ENCODE results near the gene NUDT12.

NUDT12 gene

DNA sequence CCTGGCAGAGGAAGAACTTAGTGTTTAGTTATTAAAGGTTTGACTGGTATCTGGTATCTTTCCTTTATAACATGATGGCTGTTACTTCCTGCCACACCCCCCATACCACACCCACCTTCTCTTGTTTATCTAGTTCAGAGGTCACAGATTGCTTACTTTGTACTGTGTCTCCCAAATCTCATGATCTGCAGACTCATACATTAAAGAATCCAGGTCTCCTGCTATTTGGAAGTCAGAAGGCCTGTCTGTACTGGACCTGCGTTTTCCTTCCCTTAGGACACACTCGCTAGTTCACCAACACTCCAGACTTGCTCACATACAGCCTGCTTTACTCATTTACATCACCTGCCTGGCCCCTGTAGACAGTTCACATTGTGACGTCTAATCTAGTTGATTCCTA, 39.3 kb downstream of the NUDT12 start:
- DNase-seq (ENCODE audit: low spot score) = no peak
- no peak overlapping the region for H3K27ac ChIP-seq
- TF ChIP-seq, protein P1, sequence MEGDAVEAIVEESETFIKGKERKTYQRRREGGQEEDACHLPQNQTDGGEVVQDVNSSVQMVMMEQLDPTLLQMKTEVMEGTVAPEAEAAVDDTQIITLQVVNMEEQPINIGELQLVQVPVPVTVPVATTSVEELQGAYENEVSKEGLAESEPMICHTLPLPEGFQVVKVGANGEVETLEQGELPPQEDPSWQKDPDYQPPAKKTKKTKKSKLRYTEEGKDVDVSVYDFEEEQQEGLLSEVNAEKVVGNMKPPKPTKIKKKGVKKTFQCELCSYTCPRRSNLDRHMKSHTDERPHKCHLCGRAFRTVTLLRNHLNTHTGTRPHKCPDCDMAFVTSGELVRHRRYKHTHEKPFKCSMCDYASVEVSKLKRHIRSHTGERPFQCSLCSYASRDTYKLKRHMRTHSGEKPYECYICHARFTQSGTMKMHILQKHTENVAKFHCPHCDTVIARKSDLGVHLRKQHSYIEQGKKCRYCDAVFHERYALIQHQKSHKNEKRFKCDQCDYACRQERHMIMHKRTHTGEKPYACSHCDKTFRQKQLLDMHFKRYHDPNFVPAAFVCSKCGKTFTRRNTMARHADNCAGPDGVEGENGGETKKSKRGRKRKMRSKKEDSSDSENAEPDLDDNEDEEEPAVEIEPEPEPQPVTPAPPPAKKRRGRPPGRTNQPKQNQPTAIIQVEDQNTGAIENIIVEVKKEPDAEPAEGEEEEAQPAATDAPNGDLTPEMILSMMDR (IDR thresholded peaks at IDR 0.05) = no peak
- H3K4me3 ChIP-seq = no peak overlapping the region

DNA sequence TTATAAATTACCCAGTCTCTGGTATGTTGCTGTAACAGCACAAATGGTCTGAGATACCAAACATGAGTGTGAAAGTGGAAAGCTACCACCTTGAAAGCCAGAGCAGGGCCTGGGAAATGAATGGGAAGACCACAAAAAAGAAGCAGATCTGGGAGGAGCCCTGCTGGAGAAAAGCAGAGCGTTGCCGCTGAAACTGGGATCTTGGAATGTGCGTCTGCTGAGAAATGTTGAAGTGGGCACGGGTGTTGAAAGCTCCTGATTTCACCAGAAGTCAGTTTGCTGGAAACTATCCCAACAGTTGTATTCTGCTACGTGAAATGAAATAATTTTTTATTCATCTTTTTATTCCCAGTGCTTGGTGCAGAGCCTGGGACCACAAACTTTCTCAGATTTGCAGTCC, 40.0 kb downstream of the NUDT12 start:
- TF ChIP-seq, protein P1 (IDR thresholded peaks at IDR 0.05) = no peak
- Histone ChIP-seq H3K27ac (no peak overlapping the region), H3K4me3 (no peak overlapping the region)
- DNase-seq (ENCODE audit: low spot score) = no peak

DNA sequence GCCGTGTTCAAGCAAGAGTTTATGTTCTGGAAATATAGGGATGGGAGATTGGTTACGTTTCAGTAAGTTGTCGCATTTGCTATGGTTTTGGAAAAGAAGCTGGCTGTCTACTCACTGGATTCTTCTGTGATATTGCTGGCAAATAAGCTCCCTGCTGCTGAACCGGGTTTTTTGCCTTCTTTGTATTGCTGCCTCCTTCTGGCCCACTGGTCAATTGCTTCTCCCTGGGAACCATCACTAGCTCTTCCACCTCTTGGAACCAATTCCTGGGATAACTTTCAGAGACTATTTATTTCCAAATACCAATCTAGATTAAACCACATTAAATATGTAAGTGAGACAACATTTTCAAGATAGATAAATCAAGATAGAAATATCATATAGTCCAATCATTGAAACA, 43.0 kb downstream of the NUDT12 start:
- DNase-seq (ENCODE audit: low spot score) = no peak
- H3K4me3 ChIP-seq = no peak overlapping the region
- TF ChIP-seq, protein P1 (IDR thresholded peaks at IDR 0.05) = no peak

DNA sequence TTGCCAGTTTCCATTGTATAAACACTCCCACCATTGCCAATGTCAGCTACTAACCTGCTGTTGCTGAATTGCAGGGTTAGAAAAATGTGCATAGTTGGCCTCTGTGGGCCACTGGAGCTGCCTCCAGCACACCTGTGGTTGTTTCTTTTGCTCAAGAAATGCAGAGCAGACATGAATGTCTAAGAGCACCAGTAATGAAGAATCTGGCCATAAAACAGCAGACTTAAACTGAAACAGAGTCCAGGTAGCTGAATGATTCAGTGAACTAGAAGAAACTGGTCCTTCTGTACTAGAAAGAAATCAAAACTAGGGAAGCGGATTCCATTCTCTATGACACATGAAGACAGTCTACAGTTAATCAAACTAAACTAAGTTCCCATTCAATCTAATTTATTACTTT, 48.2 kb downstream of the NUDT12 start:
- DNase-seq (ENCODE audit: low spot score) = no peak
- H3K27ac ChIP-seq = no peak overlapping the region
- H3K4me3 ChIP-seq = no peak overlapping the region
- TF ChIP-seq, protein P1 (IDR thresholded peaks at IDR 0.05) = no peak

More for the DNA sequence above, 43.0 kb downstream of the NUDT12 start:
- H3K27ac ChIP-seq = no peak overlapping the region

DNA sequence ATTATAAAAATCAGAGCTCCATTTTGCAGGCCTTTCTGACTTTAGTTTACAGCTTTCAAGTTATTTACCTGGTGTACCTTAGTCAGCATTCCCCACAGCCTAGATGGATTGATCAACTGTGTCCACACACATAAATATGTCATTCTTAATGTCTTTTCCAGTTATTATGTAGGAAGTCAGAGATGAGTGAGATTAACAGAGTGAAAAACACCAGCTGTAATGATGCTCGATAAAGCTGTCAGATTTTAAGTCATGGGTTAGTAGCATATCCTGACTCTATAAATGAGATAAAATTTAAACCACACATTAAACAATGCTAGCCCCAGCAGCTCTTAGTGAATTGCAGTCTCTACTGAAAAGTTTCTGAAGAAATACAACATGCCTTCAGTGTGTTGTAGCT, 48.9 kb downstream of the NUDT12 start:
- TF ChIP-seq, protein P1 (IDR thresholded peaks at IDR 0.05) = no peak
- Histone ChIP-seq H3K27ac (no peak overlapping the region), H3K4me3 (no peak overlapping the region)
- DNase-seq (ENCODE audit: low spot score) = no peak

DNA sequence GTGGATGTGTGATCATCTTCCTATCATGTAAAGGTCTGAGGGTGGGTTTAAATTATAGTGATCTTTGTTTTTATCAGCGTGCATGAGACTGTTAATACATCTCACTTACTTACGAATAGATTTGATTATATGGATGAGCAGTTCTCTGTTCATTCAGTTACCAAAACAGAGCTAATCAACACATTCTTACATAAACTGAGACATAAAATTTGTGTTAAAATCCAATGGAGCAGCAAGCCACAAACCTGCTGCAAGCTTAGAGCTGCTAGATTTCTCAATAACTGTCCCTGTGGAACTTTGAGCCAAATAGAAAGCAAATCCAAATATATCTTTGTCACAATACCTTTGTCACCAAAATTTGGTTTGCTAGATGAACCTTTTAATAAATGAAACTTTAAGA, 50.1 kb downstream of the NUDT12 start:
- Histone ChIP-seq H3K4me3 (no peak overlapping the region), H3K27ac (no peak overlapping the region)
- TF ChIP-seq, protein P1 (IDR thresholded peaks at IDR 0.05) = no peak
- DNase-seq (ENCODE audit: low spot score) = no peak

DNA sequence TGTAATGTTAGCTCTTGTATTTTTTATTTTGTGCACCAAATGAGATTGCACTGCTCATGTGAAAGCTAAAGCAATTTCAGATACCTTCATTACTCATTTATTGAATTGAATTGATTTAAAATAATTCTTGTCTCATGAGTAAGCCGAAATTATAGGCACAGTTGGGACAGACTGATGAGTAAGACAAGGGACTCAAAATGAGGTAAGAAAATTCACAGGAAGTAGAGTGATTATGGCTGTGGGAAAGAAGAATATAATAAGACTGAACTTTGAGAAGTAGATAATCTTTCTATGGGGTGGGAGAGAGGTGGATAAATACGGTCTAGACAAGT, 51.1 kb downstream of the NUDT12 start:
- TF ChIP-seq, protein P1 (IDR thresholded peaks at IDR 0.05) = no peak
- H3K27ac ChIP-seq = no peak overlapping the region
- DNase-seq (ENCODE audit: low spot score) = no peak
- H3K4me3 ChIP-seq = no peak overlapping the region
